Measurements from ENCODE around the gene SLC9C1.

The SLC9C1 gene
- total RNA-seq, result 0 to 0.11 (median 0) reads per million in 18 experiments

- DNase-seq, result peak; percentile 70
Measured at GRCh38 chr3:112293368-112294321, at the start of gene SLC9C1. Gene SLC9C1, minus strand, starts transcription at chr3:112294216. Its CDS starts 7,425 bp downstream, at chr3:112286791.

GRCh38 chr3:112341386-112341785, 47.4 kb upstream of the SLC9C1 start:
- DNase-seq, result no peak

- DNase-seq, result no peak
Measured at GRCh38 chr3:112339609-112340008, 45.6 kb upstream of the SLC9C1 start.

- DNase-seq, result no peak
Measured at GRCh38 chr3:112339134-112339533, 45.1 kb upstream of the SLC9C1 start.

- no peak for DNase-seq
Measured at GRCh38 chr3:112338727-112339056, 44.7 kb upstream of the SLC9C1 start.

- no peak for DNase-seq
Measured at GRCh38 chr3:112338021-112338726, 44.2 kb upstream of the SLC9C1 start.

- DNase-seq, result no peak
Measured at GRCh38 chr3:112335434-112335781, 41.4 kb upstream of the SLC9C1 start.

- no peak for DNase-seq
Measured at GRCh38 chr3:112334691-112335433, 40.8 kb upstream of the SLC9C1 start.

GRCh38 chr3:112333381-112334317, 39.6 kb upstream of the SLC9C1 start:
- DNase-seq, result no peak

GRCh38 chr3:112333002-112333380, 39.0 kb upstream of the SLC9C1 start, which contains the start of gene CD200:
Gene CD200, plus strand, starts transcription at chr3:112333156. Its CDS starts 57 bp downstream, at chr3:112333213.
- peak in 1 of 2 donors; percentile 3 for DNase-seq

- no peak for DNase-seq
Measured at GRCh38 chr3:112331851-112332250, 37.8 kb upstream of the SLC9C1 start.

- DNase-seq, result peak; percentile 65 to 81
Measured at GRCh38 chr3:112327371-112327951, 33.4 kb upstream of the SLC9C1 start.

- DNase-seq, result no peak
Measured at GRCh38 chr3:112321867-112322652, 28.0 kb upstream of the SLC9C1 start.

GRCh38 chr3:112320691-112321090, 26.7 kb upstream of the SLC9C1 start:
- peak in 1 of 2 donors; percentile 35 for DNase-seq

GRCh38 chr3:112319516-112320276, 25.7 kb upstream of the SLC9C1 start:
- no peak for DNase-seq

- DNase-seq, result no peak
Measured at GRCh38 chr3:112315791-112316190, 21.8 kb upstream of the SLC9C1 start.

- peak in 1 of 2 donors; percentile 14 for DNase-seq
Measured at GRCh38 chr3:112314649-112315048, 20.6 kb upstream of the SLC9C1 start.

GRCh38 chr3:112308151-112308911, 14.3 kb upstream of the SLC9C1 start:
- no peak for DNase-seq

GRCh38 chr3:112307557-112307956, 13.5 kb upstream of the SLC9C1 start:
- no peak for DNase-seq
